ENCODE data around the gene GARNL3.
A peak's percentile ranks its signal among the peaks of the same experiment; 100 is the strongest.

GARNL3 gene

GRCh38 chr9:127314911-127315310, 50.3 kb downstream of the GARNL3 start:
- DNase-seq: no peak

- no peak for DNase-seq
These were observed 52.2 kb downstream of the GARNL3 start for GRCh38 chr9:127316586-127317323.

GRCh38 chr9:127318651-127319167, 54.1 kb downstream of the GARNL3 start:
- DNase-seq: no peak

GRCh38 chr9:127319366-127320114, 55.0 kb downstream of the GARNL3 start:
- no peak for DNase-seq

- no peak for DNase-seq
These were observed 55.5 kb downstream of the GARNL3 start for GRCh38 chr9:127320115-127320378.

- no peak for DNase-seq
These were observed 58.8 kb downstream of the GARNL3 start for GRCh38 chr9:127323393-127323792.

- no peak for DNase-seq
These were observed 65.9 kb downstream of the GARNL3 start for GRCh38 chr9:127330501-127330900.

GRCh38 chr9:127333221-127334064, 68.9 kb downstream of the GARNL3 start:
- DNase-seq: no peak

GRCh38 chr9:127334725-127335124, 70.2 kb downstream of the GARNL3 start:
- no peak for DNase-seq

GRCh38 chr9:127336086-127336485, 71.5 kb downstream of the GARNL3 start:
- DNase-seq: no peak

GRCh38 chr9:127336506-127337352, 72.2 kb downstream of the GARNL3 start:
- DNase-seq: no peak

- DNase-seq: no peak
These were observed 76.1 kb downstream of the GARNL3 start for GRCh38 chr9:127340721-127341120.

- DNase-seq: no peak
These were observed 76.6 kb downstream of the GARNL3 start for GRCh38 chr9:127341152-127341551.

GRCh38 chr9:127344368-127345000, 79.9 kb downstream of the GARNL3 start:
- DNase-seq: no peak

GRCh38 chr9:127345566-127345965, 81.0 kb downstream of the GARNL3 start:
- no peak for DNase-seq

- DNase-seq: no peak
These were observed 82.0 kb downstream of the GARNL3 start for GRCh38 chr9:127346584-127346983.

- peak; percentile 12 to 44 for DNase-seq
These were observed 83.5 kb downstream of the GARNL3 start for GRCh38 chr9:127347831-127348776.

- DNase-seq: no peak
These were observed 85.0 kb downstream of the GARNL3 start for GRCh38 chr9:127349483-127350113.

GRCh38 chr9:127351182-127352166, 86.9 kb downstream of the GARNL3 start:
- peak; percentile 53 to 65 for DNase-seq
